OCI-LY7 (cell line): Measurements from ENCODE around the gene MCM7.

Experiments
- CTCF ChIP-seq: fragments of 200-600 bp; sonication (generic); conservative IDR thresholded peaks from 2 replicates; pipeline ENCODE4 v1.5.1; 2014; ENCODE audit warnings: mild to moderate bottlenecking, antibody characterized with exemption, low read length, moderate library complexity, mixed read lengths
- EZH2phosphoT487 ChIP-seq: fragments of 200-600 bp; sonication (generic); IDR thresholded peaks from 2 replicates; pipeline ENCODE4 v1.6.1; 2018; ENCODE audit warnings: low read depth, borderline replicate concordance, mild to moderate bottlenecking, mixed run types, antibody characterized with exemption, low read length, moderate library complexity, mixed read lengths

DNA sequence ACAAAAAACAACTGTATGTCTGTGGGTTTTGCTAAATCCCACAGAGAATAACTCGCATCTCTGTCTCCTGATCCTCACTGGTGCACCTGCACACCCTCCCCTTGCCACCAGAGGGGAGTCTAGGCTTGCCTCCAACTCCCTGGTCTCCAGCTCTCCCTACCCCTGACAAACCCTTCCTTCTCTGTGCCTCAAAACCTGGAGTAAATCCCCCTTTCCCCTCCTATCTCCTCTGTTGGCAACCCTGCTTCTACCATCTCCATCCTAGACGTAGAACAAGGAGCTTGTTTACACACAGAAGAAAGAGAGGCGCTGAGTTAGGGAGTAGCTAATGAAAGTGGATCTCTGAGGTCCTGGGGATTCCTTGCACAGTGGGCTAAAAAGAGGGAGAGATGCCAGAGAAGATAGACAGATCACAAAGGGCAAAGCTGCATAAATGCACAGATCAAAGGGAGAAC is 31.5 kb upstream of the MCM7 start:
- TF ChIP-seq CTCF (peak; percentile 96), EZH2phosphoT487 (no peak)
